Osteoblast (primary cell): ENCODE results near the gene ARFGAP2. TPM values are rescaled to one million over a fixed set of nuclear protein-coding genes. Genes with fewer than 3 reads are reported as not detected.

Experiments used
- DNase-seq: peaks from one replicate; pipeline ENCODE4 v3.0.0; 2011; ENCODE audit warnings: low spot score, mixed read lengths; ENCODE audit not compliant: insufficient read length; ENCODE audit errors: missing footprints
- H2AFZ ChIP-seq: 2 replicates; pipeline ENCODE4 v1.6.0; 2011; ENCODE audit warnings: mild to moderate bottlenecking, low read length
- H3K27ac ChIP-seq: 2 replicates; pipeline ENCODE4 v1.5.1; 2011; ENCODE audit warnings: mild to moderate bottlenecking, low read depth, low read length, moderate library complexity
- H3K27me3 ChIP-seq: 2 replicates; pipeline ENCODE4 v1.6.0; 2012; ENCODE audit warnings: mild to moderate bottlenecking, control low read depth, inconsistent platforms, low read length, moderate library complexity; ENCODE audit not compliant: insufficient read depth
- H3K36me3 ChIP-seq: 2 replicates; pipeline ENCODE4 v1.5.1; 2011; ENCODE audit warnings: mild to moderate bottlenecking, low read length, control low read depth, moderate library complexity; ENCODE audit not compliant: insufficient read depth
- H3K4me1 ChIP-seq: 2 replicates; pipeline ENCODE4 v1.5.1; 2011; ENCODE audit warnings: mild to moderate bottlenecking, low read length, control low read depth, moderate library complexity; ENCODE audit not compliant: insufficient read depth
- H3K4me2 ChIP-seq: 2 replicates; pipeline ENCODE4 v1.6.0; 2011; ENCODE audit warnings: mild to moderate bottlenecking, low read length; ENCODE audit not compliant: insufficient read depth
- H3K4me3 ChIP-seq: fragments of 200-600 bp; sonication (generic); 3 replicates; pipeline ENCODE4 v1.5.1; 2012; ENCODE audit warnings: mild to moderate bottlenecking, low read length, inconsistent platforms; ENCODE audit not compliant: insufficient read depth
- H3K79me2 ChIP-seq: 2 replicates; pipeline ENCODE4 v1.6.0; 2012; ENCODE audit warnings: mild to moderate bottlenecking, low read length, control low read depth, inconsistent platforms; ENCODE audit not compliant: insufficient read depth
- H3K9me3 ChIP-seq: 2 replicates; pipeline ENCODE4 v1.5.1; 2011; ENCODE audit warnings: low read depth, low read length, control low read depth
- H4K20me1 ChIP-seq: 2 replicates; pipeline ENCODE4 v1.6.0; 2012; ENCODE audit warnings: mild to moderate bottlenecking, low read length, control low read depth; ENCODE audit not compliant: insufficient read depth
- CTCF ChIP-seq: IDR thresholded peaks from 2 replicates; pipeline ENCODE4 v1.5.1; 2011; ENCODE audit warnings: mild to moderate bottlenecking, low read depth, low read length, moderate library complexity; ENCODE audit errors: extremely low read depth
- total RNA-seq: library from RNA; depleted of rRNA; stranded (reverse); fragments of >200 nt; gene quantifications from 2 replicates; pipeline ENCODE4 v1.2.3, GENCODE V29; 2012

Gene ARFGAP2
- total RNA-seq, 1 donor: 139 TPM

GRCh38 chr11:47179655-47179991 lies 2.9 kb upstream of the ARFGAP2 start:
- H3K27ac ChIP-seq: no peak overlapping the region
- no peaks in the 10 kb centered on the region for H3K9me3 ChIP-seq
- H3K4me3 ChIP-seq: no peak overlapping the region
- H3K4me2 ChIP-seq: no peak overlapping the region
- H4K20me1 ChIP-seq: peaks cover 12% of the 10 kb centered on the region
- peaks cover 23% of the 10 kb centered on the region for H3K79me2 ChIP-seq
- H2AFZ ChIP-seq: no peak overlapping the region
- peak; percentile 73 for TF ChIP-seq CTCF
- no peaks in the 10 kb centered on the region for H3K27me3 ChIP-seq
- peaks cover 19% of the 10 kb centered on the region for H3K4me1 ChIP-seq
- H3K36me3 ChIP-seq: peaks cover 9% of the 10 kb centered on the region
- DNase-seq: peak; percentile 98

GRCh38 chr11:47178737-47179654 lies 2.3 kb upstream of the ARFGAP2 start:
- TF ChIP-seq CTCF: no peak
- no peak overlapping the region for H3K27ac ChIP-seq
- H3K79me2 ChIP-seq: peaks cover 25% of the 10 kb centered on the region
- H3K27me3 ChIP-seq: no peaks in the 10 kb centered on the region
- DNase-seq: peak; percentile 88
- no peak overlapping the region for H3K4me3 ChIP-seq
- H3K9me3 ChIP-seq: no peaks in the 10 kb centered on the region
- H3K4me1 ChIP-seq: peaks cover 19% of the 10 kb centered on the region
- peaks cover 13% of the 10 kb centered on the region for H4K20me1 ChIP-seq
- H3K4me2 ChIP-seq: no peak overlapping the region
- peaks cover 13% of the 10 kb centered on the region for H3K36me3 ChIP-seq
- no peak overlapping the region for H2AFZ ChIP-seq

GRCh38 chr11:47178316-47178715 lies 1.6 kb upstream of the ARFGAP2 start:
- no peak for DNase-seq
- Histone ChIP-seq H4K20me1 (peaks cover 19% of the 10 kb centered on the region), H3K27ac (no peak overlapping the region), H3K4me2 (no peak overlapping the region), H3K36me3 (peaks cover 20% of the 10 kb centered on the region), H3K79me2 (peaks cover 32% of the 10 kb centered on the region), H3K4me3 (no peak overlapping the region), H3K27me3 (no peaks in the 10 kb centered on the region), H3K9me3 (no peaks in the 10 kb centered on the region), H2AFZ (no peak overlapping the region), H3K4me1 (peaks cover 19% of the 10 kb centered on the region)
- no peak for TF ChIP-seq CTCF

- H3K4me3 ChIP-seq: peak overlapping the region; percentile 100
- H2AFZ ChIP-seq: peak overlapping the region; percentile 97
- no peak for DNase-seq
- H3K27me3 ChIP-seq: no peaks in the 10 kb centered on the region
- peak overlapping the region; percentile 100 for H3K4me2 ChIP-seq
- peaks cover 24% of the 10 kb centered on the region for H3K36me3 ChIP-seq
- peaks cover 36% of the 10 kb centered on the region for H3K79me2 ChIP-seq
- TF ChIP-seq CTCF: no peak
- peak overlapping the region; percentile 80 for H3K27ac ChIP-seq
- H3K9me3 ChIP-seq: no peaks in the 10 kb centered on the region
- peaks cover 19% of the 10 kb centered on the region for H3K4me1 ChIP-seq
- H4K20me1 ChIP-seq: peaks cover 19% of the 10 kb centered on the region
Observed at GRCh38 chr11:47177846-47178245, 1.2 kb upstream of the ARFGAP2 start.
